Gastroesophageal sphincter (tissue), 4 donors: ENCODE measurements around the gene MXI1. TPM values are rescaled to one million over a fixed set of nuclear protein-coding genes. Genes with fewer than 3 reads are reported as not detected.

ENCODE experiments used
- ATAC-seq: fragments of 150-250 bp; one replicate; pipeline ENCODE4 v1.9.1; 2016; ENCODE audit warnings: mild to moderate bottlenecking, moderate library complexity
- H3K27ac ChIP-seq, 4 donors: fragments of 200-600 bp; sonication (generic) in 3 of 4; 1 replicate in 3 of 4; 2 replicates in 1 of 4; pipeline ENCODE4 v1.5.1; 2016 to 2019
- H3K27me3 ChIP-seq: fragments of 200-600 bp; sonication (generic); one replicate; pipeline ENCODE4 v1.5.1; 2019
- H3K36me3 ChIP-seq, 2 donors: fragments of 200-600 bp; sonication (generic); one replicate each; pipeline ENCODE4 v1.5.1; 2019; ENCODE audit warnings: control low read depth in 1 of 2
- H3K4me1 ChIP-seq, 3 donors: fragments of 200-600 bp; sonication (generic); 1 replicate in 2 of 3; 2 replicates in 1 of 3; pipeline ENCODE4 v1.5.1; 2016 to 2019; ENCODE audit warnings: control low read depth in 2 of 3
- H3K4me3 ChIP-seq, 2 donors: fragments of 200-600 bp; sonication (generic); one replicate each; pipeline ENCODE4 v1.5.1; 2019; ENCODE audit warnings: mild to moderate bottlenecking in 1 of 2, moderate library complexity in 1 of 2
- H3K9me3 ChIP-seq, 3 donors: fragments of 200-600 bp; sonication (generic); one replicate each; pipeline ENCODE4 v1.5.1; 2017 to 2019; ENCODE audit warnings: control low read depth in 2 of 3
- EP300 ChIP-seq: sonication (generic); formaldehyde crosslinking; IDR thresholded peaks from one replicate; pipeline ENCODE4 v1.6.1; 2017; ENCODE audit warnings: antibody characterized with exemption, mild to moderate bottlenecking
- POLR2A ChIP-seq, 2 donors: fragments of 450-650 bp; IDR thresholded peaks; one replicate each; pipeline ENCODE4 v1.6.1; 2017; ENCODE audit warnings: antibody characterized with exemption in 2 of 2, mild to moderate bottlenecking in 2 of 2, moderate library complexity in 1 of 2
- POLR2AphosphoS5 ChIP-seq: sonication (generic); formaldehyde crosslinking; IDR thresholded peaks from one replicate; pipeline ENCODE4 v1.6.1; 2017; ENCODE audit warnings: antibody characterized with exemption
- WGBS, 2 donors: methylation state at CpG; one replicate each; pipeline ENCODE4 v1.1.5; 2018; ENCODE audit warnings: low coverage in 1 of 2; 5-methylcytosine and 5-hydroxymethylcytosine counted together
- total RNA-seq, 4 donors: library from RNA; depleted of rRNA; stranded (reverse); fragments of >200 nt; gene quantifications; one replicate each; pipeline ENCODE4 v1.1.0, GENCODE V29; 2016
- TF ChIP-seq, protein P1 (sequence below), 4 experiments: fragments of 200-600 bp in 2 of 4; fragments of 450-650 bp in 2 of 4; sonication (generic) in 1 of 4; IDR thresholded peaks; one replicate each; pipeline ENCODE4 v1.5.1; 2017 to 2019; ENCODE audit warnings: antibody characterized with exemption in 4 of 4, mild to moderate bottlenecking in 2 of 4, moderate library complexity in 2 of 4

Gene MXI1
- total RNA-seq, 4 donors from 2014 or later, result 103 to 279 (median 218) TPM

DNA sequence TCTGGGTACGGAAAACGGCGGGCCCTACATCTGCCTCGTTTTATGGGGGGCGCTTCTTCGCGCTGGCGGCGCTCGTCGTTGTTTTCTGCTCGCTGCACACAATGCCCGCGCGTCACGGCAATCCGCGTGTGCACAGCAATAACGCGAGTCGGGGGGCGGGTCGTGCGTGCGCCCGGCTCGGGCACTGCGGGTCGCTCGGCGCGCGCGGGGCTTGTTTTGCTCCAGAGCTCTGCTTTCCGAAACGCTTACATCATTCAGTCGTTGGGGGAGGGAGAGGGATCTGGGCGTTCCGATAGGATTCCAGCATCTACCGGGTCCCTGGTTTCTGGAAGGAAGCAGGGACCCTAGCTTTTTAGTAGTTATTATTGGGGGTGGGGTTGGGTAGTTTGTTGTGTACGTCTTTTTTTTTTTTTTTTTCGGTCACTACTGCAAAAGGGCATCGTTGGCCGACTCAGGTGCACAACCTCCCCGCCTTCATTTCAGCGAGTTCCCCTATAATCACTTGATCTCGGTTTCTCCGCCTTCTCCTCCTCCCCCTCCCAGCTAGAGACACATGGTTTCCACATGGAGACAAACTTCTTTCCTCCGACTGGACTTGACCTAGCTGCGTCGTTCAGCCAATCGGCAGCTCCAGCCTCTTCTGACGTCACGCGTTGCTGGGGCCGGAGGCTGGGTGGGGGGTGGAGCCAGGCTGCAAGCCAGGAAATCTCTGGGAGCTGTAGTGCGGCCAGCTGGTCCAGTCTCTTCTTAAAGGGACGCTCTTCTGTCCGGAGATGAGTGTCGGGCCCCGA, 3.5 kb downstream of the MXI1 start:
- Histone ChIP-seq H3K9me3 (no peaks in the 10 kb centered on the region), H3K4me1 (peaks cover 10 to 57% (median 29%) of the 10 kb centered on the region in 3 donors), H3K36me3 (no peaks in the 10 kb centered on the region), H3K27me3 (no peaks in the 10 kb centered on the region), H3K27ac (peak overlapping the region; percentile 92 to 100 (median 98)), H3K4me3 (peak overlapping the region; percentile 62 to 97)
- WGBS, 2 donors, result 0% methylated on average over 5 to 16 of the region's 61 CpGs
- peak; percentile 93 for ATAC-seq
- TF ChIP-seq POLR2A (IDR thresholded peaks at IDR 0.05) (peak; percentile 82 to 91), EP300 (no peak), POLR2AphosphoS5 (peak; percentile 88)
- TF ChIP-seq, protein P1, sequence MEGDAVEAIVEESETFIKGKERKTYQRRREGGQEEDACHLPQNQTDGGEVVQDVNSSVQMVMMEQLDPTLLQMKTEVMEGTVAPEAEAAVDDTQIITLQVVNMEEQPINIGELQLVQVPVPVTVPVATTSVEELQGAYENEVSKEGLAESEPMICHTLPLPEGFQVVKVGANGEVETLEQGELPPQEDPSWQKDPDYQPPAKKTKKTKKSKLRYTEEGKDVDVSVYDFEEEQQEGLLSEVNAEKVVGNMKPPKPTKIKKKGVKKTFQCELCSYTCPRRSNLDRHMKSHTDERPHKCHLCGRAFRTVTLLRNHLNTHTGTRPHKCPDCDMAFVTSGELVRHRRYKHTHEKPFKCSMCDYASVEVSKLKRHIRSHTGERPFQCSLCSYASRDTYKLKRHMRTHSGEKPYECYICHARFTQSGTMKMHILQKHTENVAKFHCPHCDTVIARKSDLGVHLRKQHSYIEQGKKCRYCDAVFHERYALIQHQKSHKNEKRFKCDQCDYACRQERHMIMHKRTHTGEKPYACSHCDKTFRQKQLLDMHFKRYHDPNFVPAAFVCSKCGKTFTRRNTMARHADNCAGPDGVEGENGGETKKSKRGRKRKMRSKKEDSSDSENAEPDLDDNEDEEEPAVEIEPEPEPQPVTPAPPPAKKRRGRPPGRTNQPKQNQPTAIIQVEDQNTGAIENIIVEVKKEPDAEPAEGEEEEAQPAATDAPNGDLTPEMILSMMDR (IDR thresholded peaks at IDR 0.05), result peak in 2 of 4 experiments; percentile 1 to 14

DNA sequence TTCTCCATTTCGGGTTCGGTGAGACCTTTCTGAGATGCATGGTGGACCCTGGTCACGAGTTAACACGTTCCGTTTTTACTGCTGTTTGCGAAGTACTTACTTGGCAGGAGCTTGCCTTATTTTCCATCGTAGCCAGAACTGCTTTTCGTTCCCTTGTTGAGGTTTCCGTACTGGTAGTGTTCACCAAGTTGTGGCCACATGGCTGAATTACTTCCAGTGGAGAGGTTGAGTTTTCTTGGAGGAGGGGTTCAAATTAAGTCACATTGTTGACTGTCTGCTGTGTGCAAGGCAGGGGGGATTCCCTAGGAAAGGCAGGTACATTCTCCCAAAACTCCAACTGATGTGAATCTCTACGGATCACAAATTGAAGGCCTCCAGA, 4.0 kb downstream of the MXI1 start:
- WGBS, 2 donors, result 20 to 21% methylated on average over 2 to 4 of the region's 10 CpGs
- H3K4me3 ChIP-seq, result peak overlapping the region; percentile 62 to 97
- no peaks in the 10 kb centered on the region for H3K27me3 ChIP-seq
- H3K4me1 ChIP-seq, result peaks cover 11 to 61% (median 34%) of the 10 kb centered on the region in 3 donors
- TF ChIP-seq POLR2A (IDR thresholded peaks at IDR 0.05), result peak in 1 of 2 donors; percentile 22
- TF ChIP-seq POLR2AphosphoS5, result no peak
- TF ChIP-seq, protein P1 (IDR thresholded peaks at IDR 0.05), result peak in 1 of 4 experiments; percentile 12
- no peaks in the 10 kb centered on the region for H3K9me3 ChIP-seq
- peak; percentile 4 for ATAC-seq
- H3K36me3 ChIP-seq, result no peaks in the 10 kb centered on the region
- H3K27ac ChIP-seq, result peak overlapping the region; percentile 89 to 99 (median 94)

DNA sequence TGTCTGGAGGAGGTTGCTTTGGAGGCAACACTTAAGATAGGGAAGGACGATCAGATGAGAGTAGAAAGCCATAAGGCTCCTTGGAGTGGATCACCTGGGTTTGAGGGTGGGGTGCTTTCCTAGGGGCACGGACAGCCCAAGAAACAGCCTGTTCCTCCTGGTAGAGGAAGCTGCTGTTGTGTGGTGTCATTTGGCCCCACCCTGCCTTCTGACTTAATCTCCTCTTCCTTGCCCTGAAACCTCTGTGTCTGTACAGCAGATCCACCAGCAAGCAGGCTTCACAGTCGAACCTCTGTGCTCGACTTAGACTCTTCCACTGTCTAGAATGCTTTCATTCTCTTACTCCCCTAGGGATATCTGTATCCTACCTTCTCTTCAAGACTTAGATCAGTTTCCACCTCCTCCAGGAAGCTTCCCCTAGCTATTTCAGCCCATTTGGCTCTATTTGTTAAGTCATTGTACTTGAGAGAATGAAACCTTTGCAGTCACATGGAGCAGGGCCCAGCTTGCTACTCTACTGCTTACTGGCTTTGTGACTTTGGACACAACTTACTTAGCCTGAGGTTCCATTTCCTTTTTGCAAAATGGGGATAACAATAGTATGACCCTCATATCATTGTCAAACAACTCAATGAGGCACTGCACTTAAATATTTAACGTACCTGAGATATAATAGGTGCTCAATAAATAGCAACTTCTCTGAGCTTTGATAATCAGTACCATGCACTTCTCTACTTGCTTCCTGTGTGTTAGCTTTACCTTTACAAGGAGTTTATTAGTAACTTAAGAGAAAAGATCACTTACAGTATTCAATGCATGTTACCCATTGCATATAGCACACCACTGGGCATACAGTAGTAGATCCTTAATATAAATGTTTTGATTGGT, 5.0 kb downstream of the MXI1 start:
- TF ChIP-seq POLR2A (IDR thresholded peaks at IDR 0.05) (no peak), EP300 (no peak), POLR2AphosphoS5 (no peak)
- TF ChIP-seq, protein P1 (IDR thresholded peaks at IDR 0.05), result no peak
- ATAC-seq, result no peak
- Histone ChIP-seq H3K27ac (peak overlapping the region; percentile 89 to 99 (median 94)), H3K27me3 (no peaks in the 10 kb centered on the region), H3K4me3 (peak overlapping the region in 1 of 2 donors; percentile 62), H3K4me1 (peaks cover 11 to 61% (median 35%) of the 10 kb centered on the region in 3 donors), H3K36me3 (no peaks in the 10 kb centered on the region), H3K9me3 (no peaks in the 10 kb centered on the region)
- WGBS, 2 donors, result 60 to 61% methylated on average over 5 of the region's 5 CpGs

DNA sequence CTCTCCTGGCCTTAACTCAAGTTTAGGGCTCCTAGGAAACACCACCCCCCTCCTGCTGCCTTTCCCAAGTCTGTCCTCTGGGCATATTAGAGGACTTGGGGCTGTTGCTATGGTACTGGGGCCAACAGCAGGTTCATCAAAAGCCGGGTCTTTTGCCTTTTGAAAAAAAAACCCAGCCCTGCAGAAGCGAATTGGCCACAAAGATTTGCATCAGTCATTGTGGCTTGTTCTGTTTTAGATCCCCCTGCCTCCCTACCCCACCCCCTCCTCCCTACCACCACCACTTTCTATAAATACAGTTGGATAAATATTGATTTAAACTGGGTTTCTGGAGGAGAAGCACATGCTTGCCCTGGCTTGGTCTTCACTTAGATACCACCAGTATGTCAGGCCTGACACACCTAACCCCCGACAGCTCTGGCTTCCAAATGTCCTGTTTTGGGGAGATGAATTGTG, 7.0 kb downstream of the MXI1 start:
- H3K27ac ChIP-seq, result peak overlapping the region; percentile 10 to 99 (median 94)

More for the DNA sequence above, 7.0 kb downstream of the MXI1 start:
- Histone ChIP-seq H3K36me3 (no peaks in the 10 kb centered on the region), H3K4me1 (peaks cover 11 to 74% (median 36%) of the 10 kb centered on the region in 3 donors), H3K4me3 (no peak overlapping the region), H3K27me3 (no peaks in the 10 kb centered on the region), H3K9me3 (no peaks in the 10 kb centered on the region)
- ATAC-seq, result no peak
- WGBS, 2 donors, result 23 to 32% methylated on average over 3 of the region's 3 CpGs
- TF ChIP-seq, protein P1 (IDR thresholded peaks at IDR 0.05), result no peak
- TF ChIP-seq POLR2AphosphoS5 (no peak), EP300 (no peak)
